MCF 10A (cell line): Measurements from ENCODE around the gene HOXA7. TPM values are rescaled to one million over a fixed set of nuclear protein-coding genes. Genes with fewer than 3 reads are reported as not detected.

Source experiments
- BruUV-seq: library from RNA; stranded (reverse); fragments of 400-500 nt; replicated peaks from 2 replicates; lab custom pipeline; 2021; lab: Mats Ljungman, UMichigan
- CTCF ChIA-PET: fragments of 300-600 bp; sonication (Branson Sonifier 250); formaldehyde crosslinking; extraction: SDS; loops from one replicate; lab custom pipeline; 2021; ENCODE audit warnings: antibody characterized with exemption, inconsistent platforms; lab: Yijun Ruan, JAX
- POLR2A ChIA-PET: fragments of 300-600, 350-650 bp; sonication (Branson Sonifier 250); formaldehyde crosslinking; extraction: SDS; loops from one replicate; lab custom pipeline; 2020; ENCODE audit warnings: antibody characterized with exemption, inconsistent platforms; lab: Yijun Ruan, JAX
- DNase-seq: peaks from one replicate; pipeline ENCODE4 v3.0.0-alpha.2; 2018; ENCODE audit not compliant: unreplicated experiment
- H3K27ac Mint-ChIP-seq: one replicate; pipeline ENCODE4 v1.8.0; 2022; ENCODE audit warnings: mild to moderate bottlenecking, low read depth, mixed read lengths; ENCODE audit not compliant: unreplicated experiment
- H3K27me3 Mint-ChIP-seq: one replicate; pipeline ENCODE4 v1.8.0; 2022; ENCODE audit warnings: mixed read lengths; ENCODE audit not compliant: insufficient read depth, unreplicated experiment
- H3K36me3 Mint-ChIP-seq: one replicate; pipeline ENCODE4 v1.8.0; 2022; ENCODE audit warnings: mild to moderate bottlenecking, moderate library complexity, mixed read lengths; ENCODE audit not compliant: insufficient read depth, unreplicated experiment
- H3K4me1 Mint-ChIP-seq: one replicate; pipeline ENCODE4 v1.8.0; 2022; ENCODE audit warnings: mixed read lengths; ENCODE audit not compliant: insufficient read depth, unreplicated experiment
- H3K4me3 Mint-ChIP-seq: one replicate; pipeline ENCODE4 v1.8.0; 2022; ENCODE audit warnings: mild to moderate bottlenecking, moderate library complexity, mixed read lengths; ENCODE audit not compliant: unreplicated experiment
- H3K9me3 Mint-ChIP-seq: one replicate; pipeline ENCODE4 v1.8.0; 2022; ENCODE audit warnings: mixed read lengths; ENCODE audit not compliant: unreplicated experiment
- CTCF ChIP-seq: fragments of 200-600 bp; IDR thresholded peaks from one replicate; pipeline ENCODE4 v1.8.0; 2022; ENCODE audit warnings: antibody characterized with exemption, mild to moderate bottlenecking; ENCODE audit not compliant: unreplicated experiment
- intact Hi-C: fragments of 100-400 bp; cut with micrococcal nuclease; formaldehyde crosslinking; loops from 2 replicates; pipeline ENCODE4 v1.14.1; 2022
- total RNA-seq: library from RNA; stranded (reverse); gene quantifications from 2 replicates; pipeline ENCODE4 v1.2.3, GENCODE V29; 2022

HOXA7 gene
- total RNA-seq, 1 experiment from 2014 or later = 0.44 TPM

- Mint-ChIP-seq H3K27ac (no peak overlapping the region), H3K36me3 (peaks cover 17% of the 10 kb centered on the region), H3K4me1 (peaks cover 20% of the 10 kb centered on the region), H3K4me3 (no peak overlapping the region), H3K9me3 (no peaks in the 10 kb centered on the region), H3K27me3 (no peaks in the 10 kb centered on the region)
- BruUV-seq = no TSS peak
- DNase-seq = no peak
- CTCF ChIA-PET = interaction anchor here (0.9 kb wide), 1 partner anchor 442 kb away, joined by 3 read pairs; no protein-coding TSS in a partner anchor
- POLR2A ChIA-PET = interaction anchor here (0.5 to 1.6 kb wide), 4 partner anchors 8 to 262 kb away, joined by 3 to 5 read pairs (median 4); no protein-coding TSS in a partner anchor
- TF ChIP-seq CTCF = no peak
- intact Hi-C loops = no loop called here
These were observed 31.4 kb downstream of the HOXA7 start for GRCh38 chr7:27124902-27125689.

- ChIA-PET POLR2A (interaction anchor here (1.5 to 12.2 kb wide), 6 partner anchors 8 to 268 kb away, joined by 5 to 395 read pairs (median 34); partner anchors contain the start of gene HOXA5), CTCF (interaction anchor here (0.9 kb wide), 1 partner anchor 441 kb away, joined by 3 read pairs; no protein-coding TSS in a partner anchor)
- no peak for DNase-seq
- no peak overlapping the region for H3K27ac Mint-ChIP-seq
- BruUV-seq = no TSS peak
- H3K27me3 Mint-ChIP-seq = no peaks in the 10 kb centered on the region
- TF ChIP-seq CTCF = no peak
- H3K4me1 Mint-ChIP-seq = peaks cover 20% of the 10 kb centered on the region
- peak overlapping the region; percentile 29 for H3K4me3 Mint-ChIP-seq
- no peaks in the 10 kb centered on the region for H3K9me3 Mint-ChIP-seq
- intact Hi-C loops = no loop called here
- peaks cover 23% of the 10 kb centered on the region for H3K36me3 Mint-ChIP-seq
These were observed 32.2 kb downstream of the HOXA7 start for GRCh38 chr7:27124096-27124901.

- BruUV-seq = no TSS peak
- Mint-ChIP-seq H3K36me3 (peaks cover 29% of the 10 kb centered on the region), H3K27me3 (no peaks in the 10 kb centered on the region), H3K9me3 (no peaks in the 10 kb centered on the region), H3K4me1 (peaks cover 15% of the 10 kb centered on the region), H3K4me3 (peak overlapping the region; percentile 94), H3K27ac (peak overlapping the region; percentile 98)
- ChIA-PET CTCF (interaction anchor here (4.2 kb wide), 1 partner anchor 24 kb away, joined by 19 read pairs; no protein-coding TSS in a partner anchor), POLR2A (interaction anchor here (1.3 to 12.2 kb wide), 8 partner anchors 9 to 267 kb away, joined by 4 to 485 read pairs (median 43); partner anchors contain the start of genes HOXA1 and HOXA5)
- TF ChIP-seq CTCF = no peak
- no peak for DNase-seq
- intact Hi-C loops = no loop called here
These were observed 32.9 kb downstream of the HOXA7 start for GRCh38 chr7:27123477-27124053.
